ENCODE results near the gene SLC6A15.

SLC6A15 gene

GRCh38 chr12:84929501-84929900, 16.9 kb upstream of the SLC6A15 start:
- H3K9me3 ChIP-seq (ENCODE audit: insufficient read depth, low read length) = no peaks in the 10 kb centered on the region
- no peaks in the 10 kb centered on the region for H3K27me3 ChIP-seq (ENCODE audit: insufficient read depth, insufficient read length)
- H3K4me3 ChIP-seq (ENCODE audit: insufficient read length, low read depth) = no peak overlapping the region
- no peaks in the 10 kb centered on the region for H3K36me3 ChIP-seq (ENCODE audit: insufficient read depth, insufficient read length, low read length)
- TF ChIP-seq YY1 (IDR thresholded peaks at IDR 0.05; ENCODE audit: insufficient read depth, insufficient read length) = no peak
- TF ChIP-seq ZNF274 (IDR thresholded peaks at IDR 0.05; ENCODE audit: low read depth, low read length) = no peak
- no peak for TF ChIP-seq SUZ12 (IDR thresholded peaks at IDR 0.05; ENCODE audit: extremely low read depth, insufficient read depth, insufficient read length)
- no peaks in the 10 kb centered on the region for H3K4me1 ChIP-seq (ENCODE audit: insufficient read depth, insufficient read length)
- no peak overlapping the region for H3K9ac ChIP-seq (ENCODE audit: insufficient read length, low read depth)
- no peak for DNase-seq (ENCODE audit: low read depth, low spot score)

- H3K4me3 ChIP-seq (ENCODE audit: insufficient read length, low read depth) = no peak overlapping the region
- H3K36me3 ChIP-seq (ENCODE audit: insufficient read depth, insufficient read length, low read length) = no peaks in the 10 kb centered on the region
- no peak overlapping the region for H3K9ac ChIP-seq (ENCODE audit: insufficient read length, low read depth)
- no peaks in the 10 kb centered on the region for H3K9me3 ChIP-seq (ENCODE audit: insufficient read depth, low read length)
- TF ChIP-seq YY1 (IDR thresholded peaks at IDR 0.05; ENCODE audit: insufficient read depth, insufficient read length) = no peak
- no peak for TF ChIP-seq ZNF274 (IDR thresholded peaks at IDR 0.05; ENCODE audit: low read depth, low read length)
- no peak for TF ChIP-seq SUZ12 (IDR thresholded peaks at IDR 0.05; ENCODE audit: extremely low read depth, insufficient read depth, insufficient read length)
- no peak for DNase-seq (ENCODE audit: low read depth, low spot score)
- H3K4me1 ChIP-seq (ENCODE audit: insufficient read depth, insufficient read length) = no peaks in the 10 kb centered on the region
- no peaks in the 10 kb centered on the region for H3K27me3 ChIP-seq (ENCODE audit: insufficient read depth, insufficient read length)
These were observed 12.4 kb upstream of the SLC6A15 start for GRCh38 chr12:84924981-84925380.

GRCh38 chr12:84922693-84923092, 10.1 kb upstream of the SLC6A15 start:
- no peaks in the 10 kb centered on the region for H3K27me3 ChIP-seq (ENCODE audit: insufficient read depth, insufficient read length)
- H3K4me3 ChIP-seq (ENCODE audit: insufficient read length, low read depth) = no peak overlapping the region
- DNase-seq (ENCODE audit: low read depth, low spot score) = no peak
- H3K4me1 ChIP-seq (ENCODE audit: insufficient read depth, insufficient read length) = no peaks in the 10 kb centered on the region
- H3K9me3 ChIP-seq (ENCODE audit: insufficient read depth, low read length) = no peaks in the 10 kb centered on the region
- TF ChIP-seq ZNF274 (IDR thresholded peaks at IDR 0.05; ENCODE audit: low read depth, low read length) (no peak), YY1 (IDR thresholded peaks at IDR 0.05; ENCODE audit: insufficient read depth, insufficient read length) (no peak), SUZ12 (IDR thresholded peaks at IDR 0.05; ENCODE audit: extremely low read depth, insufficient read depth, insufficient read length) (no peak)
- H3K9ac ChIP-seq (ENCODE audit: insufficient read length, low read depth) = no peak overlapping the region
- H3K36me3 ChIP-seq (ENCODE audit: insufficient read depth, insufficient read length, low read length) = no peaks in the 10 kb centered on the region

- no peak overlapping the region for H3K9ac ChIP-seq (ENCODE audit: insufficient read length, low read depth)
- no peaks in the 10 kb centered on the region for H3K4me1 ChIP-seq (ENCODE audit: insufficient read depth, insufficient read length)
- no peaks in the 10 kb centered on the region for H3K36me3 ChIP-seq (ENCODE audit: insufficient read depth, insufficient read length, low read length)
- DNase-seq (ENCODE audit: low read depth, low spot score) = no peak
- H3K4me3 ChIP-seq (ENCODE audit: insufficient read length, low read depth) = no peak overlapping the region
- no peaks in the 10 kb centered on the region for H3K9me3 ChIP-seq (ENCODE audit: insufficient read depth, low read length)
- no peaks in the 10 kb centered on the region for H3K27me3 ChIP-seq (ENCODE audit: insufficient read depth, insufficient read length)
- TF ChIP-seq SUZ12 (IDR thresholded peaks at IDR 0.05; ENCODE audit: extremely low read depth, insufficient read depth, insufficient read length) (no peak), ZNF274 (IDR thresholded peaks at IDR 0.05; ENCODE audit: low read depth, low read length) (no peak), YY1 (IDR thresholded peaks at IDR 0.05; ENCODE audit: insufficient read depth, insufficient read length) (no peak)
These were observed 7.7 kb upstream of the SLC6A15 start for GRCh38 chr12:84920331-84920730.

GRCh38 chr12:84919271-84919670, 6.7 kb upstream of the SLC6A15 start:
- TF ChIP-seq ZNF274 (IDR thresholded peaks at IDR 0.05; ENCODE audit: low read depth, low read length) (no peak), SUZ12 (IDR thresholded peaks at IDR 0.05; ENCODE audit: extremely low read depth, insufficient read depth, insufficient read length) (no peak)
- Histone ChIP-seq H3K36me3 (ENCODE audit: insufficient read depth, insufficient read length, low read length) (no peaks in the 10 kb centered on the region), H3K27me3 (ENCODE audit: insufficient read depth, insufficient read length) (no peaks in the 10 kb centered on the region), H3K4me1 (ENCODE audit: insufficient read depth, insufficient read length) (no peaks in the 10 kb centered on the region), H3K9ac (ENCODE audit: insufficient read length, low read depth) (no peak overlapping the region), H3K4me3 (ENCODE audit: insufficient read length, low read depth) (no peak overlapping the region), H3K9me3 (ENCODE audit: insufficient read depth, low read length) (no peaks in the 10 kb centered on the region)
- no peak for DNase-seq (ENCODE audit: low read depth, low spot score)

- peaks cover 4% of the 10 kb centered on the region for H3K4me1 ChIP-seq (ENCODE audit: insufficient read depth, insufficient read length)
- peak overlapping the region; percentile 71 for H3K4me3 ChIP-seq (ENCODE audit: insufficient read length, low read depth)
- no peaks in the 10 kb centered on the region for H3K27me3 ChIP-seq (ENCODE audit: insufficient read depth, insufficient read length)
- no peak for TF ChIP-seq ZNF274 (IDR thresholded peaks at IDR 0.05; ENCODE audit: low read depth, low read length)
- no peak for TF ChIP-seq SUZ12 (IDR thresholded peaks at IDR 0.05; ENCODE audit: extremely low read depth, insufficient read depth, insufficient read length)
- no peak for TF ChIP-seq YY1 (IDR thresholded peaks at IDR 0.05; ENCODE audit: insufficient read depth, insufficient read length)
- H3K36me3 ChIP-seq (ENCODE audit: insufficient read depth, insufficient read length, low read length) = no peaks in the 10 kb centered on the region
- DNase-seq (ENCODE audit: low read depth, low spot score) = peak; percentile 35
- H3K9me3 ChIP-seq (ENCODE audit: insufficient read depth, low read length) = no peaks in the 10 kb centered on the region
- peak overlapping the region; percentile 70 for H3K9ac ChIP-seq (ENCODE audit: insufficient read length, low read depth)
These were observed 523 bp upstream of the SLC6A15 start for GRCh38 chr12:84913129-84913515.

GRCh38 chr12:84911271-84912197, 1.1 kb downstream of the SLC6A15 start:
- DNase-seq (ENCODE audit: low read depth, low spot score) = peak; percentile 88
- H3K27me3 ChIP-seq (ENCODE audit: insufficient read depth, insufficient read length) = no peaks in the 10 kb centered on the region
- no peaks in the 10 kb centered on the region for H3K9me3 ChIP-seq (ENCODE audit: insufficient read depth, low read length)
- H3K4me1 ChIP-seq (ENCODE audit: insufficient read depth, insufficient read length) = peaks cover 4% of the 10 kb centered on the region
- H3K4me3 ChIP-seq (ENCODE audit: insufficient read length, low read depth) = peak overlapping the region; percentile 71
- H3K36me3 ChIP-seq (ENCODE audit: insufficient read depth, insufficient read length, low read length) = no peaks in the 10 kb centered on the region
- H3K9ac ChIP-seq (ENCODE audit: insufficient read length, low read depth) = peak overlapping the region; percentile 70
- no peak for TF ChIP-seq ZNF274 (IDR thresholded peaks at IDR 0.05; ENCODE audit: low read depth, low read length)
- TF ChIP-seq SUZ12 (IDR thresholded peaks at IDR 0.05; ENCODE audit: extremely low read depth, insufficient read depth, insufficient read length) = no peak
- no peak for TF ChIP-seq YY1 (IDR thresholded peaks at IDR 0.05; ENCODE audit: insufficient read depth, insufficient read length)
